ENCODE measurements around the gene TMEM176A.

GRCh38 chr7:150756166-150756565 is 44.4 kb upstream of the TMEM176A start:
- TF ChIP-seq, protein P1, sequence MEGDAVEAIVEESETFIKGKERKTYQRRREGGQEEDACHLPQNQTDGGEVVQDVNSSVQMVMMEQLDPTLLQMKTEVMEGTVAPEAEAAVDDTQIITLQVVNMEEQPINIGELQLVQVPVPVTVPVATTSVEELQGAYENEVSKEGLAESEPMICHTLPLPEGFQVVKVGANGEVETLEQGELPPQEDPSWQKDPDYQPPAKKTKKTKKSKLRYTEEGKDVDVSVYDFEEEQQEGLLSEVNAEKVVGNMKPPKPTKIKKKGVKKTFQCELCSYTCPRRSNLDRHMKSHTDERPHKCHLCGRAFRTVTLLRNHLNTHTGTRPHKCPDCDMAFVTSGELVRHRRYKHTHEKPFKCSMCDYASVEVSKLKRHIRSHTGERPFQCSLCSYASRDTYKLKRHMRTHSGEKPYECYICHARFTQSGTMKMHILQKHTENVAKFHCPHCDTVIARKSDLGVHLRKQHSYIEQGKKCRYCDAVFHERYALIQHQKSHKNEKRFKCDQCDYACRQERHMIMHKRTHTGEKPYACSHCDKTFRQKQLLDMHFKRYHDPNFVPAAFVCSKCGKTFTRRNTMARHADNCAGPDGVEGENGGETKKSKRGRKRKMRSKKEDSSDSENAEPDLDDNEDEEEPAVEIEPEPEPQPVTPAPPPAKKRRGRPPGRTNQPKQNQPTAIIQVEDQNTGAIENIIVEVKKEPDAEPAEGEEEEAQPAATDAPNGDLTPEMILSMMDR (IDR thresholded peaks at IDR 0.05): no peak
- no peak for TF ChIP-seq POLR2A (IDR thresholded peaks at IDR 0.05)
